Stimulated activated CD8-positive, alpha-beta memory T cell treated with anti-CD3 and anti-CD28 coated beads, Interleukin-4, amount 100 ng/mL, for 1 hour (primary cell): ENCODE data around the gene NEMF.
A peak's percentile ranks its signal among the peaks of the same experiment; 100 is the strongest.
"Not testable (repeated sequence)": the region's sequence is repeated elsewhere in the genome, so short reads cannot be mapped to it uniquely, and the experiment has no call there.

Source experiments
- DNase-seq, 2 donors: peaks; one replicate each; pipeline ENCODE4 v3.0.0-alpha.2; 2020; ENCODE audit warnings: low read depth in 2 of 2, low spot score in 1 of 2

NEMF gene

DNA sequence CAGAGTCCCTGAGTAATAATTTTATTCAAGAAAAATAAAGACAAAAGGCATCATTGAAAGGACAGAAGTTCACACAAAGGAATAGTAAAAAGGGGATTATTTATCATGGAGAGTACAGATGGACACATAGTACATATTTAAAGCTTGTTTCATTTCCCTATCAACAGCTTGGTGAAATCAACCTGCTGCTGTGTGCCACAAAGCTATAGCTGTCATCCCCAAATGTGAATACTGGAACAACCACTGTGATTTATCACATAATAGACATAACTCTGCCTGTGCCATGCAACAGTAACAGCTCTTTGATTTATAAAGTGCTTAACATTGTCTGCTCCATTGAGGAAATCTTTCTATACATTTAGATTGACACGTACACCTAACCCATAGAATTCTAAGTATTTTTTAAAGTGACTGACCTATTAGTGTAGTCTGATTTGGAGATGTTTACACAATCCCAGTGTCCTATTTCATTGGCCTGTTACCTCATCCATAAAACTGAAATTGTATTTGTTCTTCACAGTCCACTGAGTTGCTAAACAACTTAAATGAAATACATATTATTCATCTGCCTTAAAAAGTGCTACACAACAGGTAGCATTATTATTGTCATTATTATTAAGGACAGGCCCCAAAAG, 3.3 kb downstream of the NEMF start:
- no peak for DNase-seq

DNA sequence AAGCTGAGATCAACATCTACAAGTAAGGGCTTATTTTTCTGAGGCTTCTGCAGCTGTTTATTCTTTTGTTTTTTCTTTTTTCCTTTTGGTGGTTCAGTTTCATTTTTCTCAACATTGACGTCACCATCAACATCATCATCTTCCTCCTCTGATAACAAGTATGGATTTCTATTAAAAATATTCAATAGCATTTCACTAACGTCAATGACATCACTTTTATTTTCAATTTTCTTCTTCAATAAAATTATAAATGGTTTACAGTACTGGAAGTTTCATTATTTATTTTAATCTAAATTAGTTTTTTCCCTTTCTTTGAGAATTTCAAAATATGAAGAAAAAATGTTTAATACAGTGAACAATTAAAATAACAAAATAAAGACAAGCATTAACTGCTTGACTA, 23.9 kb downstream of the NEMF start:
- no peak for DNase-seq

DNA sequence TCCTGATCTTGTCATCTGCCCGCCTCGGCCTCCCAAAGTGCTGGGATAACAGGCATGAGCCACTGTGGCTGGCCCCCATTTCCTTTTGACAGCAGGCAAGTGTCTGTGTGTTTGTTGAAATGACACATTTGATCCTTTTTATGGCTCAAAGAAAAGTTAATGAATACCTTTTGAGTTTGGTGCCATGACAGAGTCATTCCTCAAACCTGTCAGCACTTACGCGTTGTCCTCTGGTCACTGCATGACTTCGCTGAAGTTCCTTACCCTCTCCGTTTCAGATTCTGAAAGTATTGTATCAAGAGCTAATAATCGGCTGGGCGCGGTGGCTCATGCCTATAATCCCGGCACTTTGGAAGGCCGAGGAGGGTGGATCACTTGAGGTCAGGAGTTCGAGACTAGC, 32.4 kb downstream of the NEMF start:
- DNase-seq, result no peak

DNA sequence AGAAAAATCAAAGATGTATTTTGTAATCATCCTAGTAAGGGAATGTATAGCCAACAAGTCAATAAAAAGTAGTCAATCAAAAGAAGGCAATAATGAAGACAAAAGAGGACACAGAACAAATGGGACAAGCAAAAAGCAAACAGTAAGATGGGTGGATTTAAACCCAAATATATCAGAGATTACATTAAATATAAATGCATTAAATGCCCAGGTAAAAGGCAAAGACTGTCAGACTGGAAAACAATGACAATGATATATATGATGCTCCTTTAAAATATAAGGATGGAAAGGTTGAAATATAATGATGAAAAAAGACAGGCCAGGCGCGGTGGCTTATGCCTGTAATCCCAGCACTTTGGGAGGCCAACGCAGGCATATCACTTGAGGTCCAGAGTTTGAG, 35.7 kb downstream of the NEMF start:
- no peak for DNase-seq

DNA sequence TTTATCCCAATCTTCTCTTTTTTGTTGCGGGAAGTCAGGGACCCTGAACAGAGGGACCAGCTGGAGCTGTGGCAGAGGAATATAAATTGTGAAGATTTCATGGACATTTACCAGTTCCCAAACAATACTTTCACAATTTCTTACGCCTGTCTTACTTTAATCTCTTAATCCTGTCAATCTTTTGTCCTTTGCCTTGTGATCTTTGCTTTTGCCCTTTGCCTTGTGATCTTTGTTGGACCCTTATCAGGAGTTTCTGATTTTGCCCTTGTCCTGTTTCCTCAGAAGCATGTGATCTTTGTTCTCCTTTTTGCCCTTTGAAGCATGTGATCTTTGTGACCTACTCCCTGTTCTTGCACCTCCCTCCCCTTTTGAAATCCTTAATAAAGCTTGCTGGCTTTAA, 36.5 kb downstream of the NEMF start:
- DNase-seq, result not testable (repeated sequence)

DNA sequence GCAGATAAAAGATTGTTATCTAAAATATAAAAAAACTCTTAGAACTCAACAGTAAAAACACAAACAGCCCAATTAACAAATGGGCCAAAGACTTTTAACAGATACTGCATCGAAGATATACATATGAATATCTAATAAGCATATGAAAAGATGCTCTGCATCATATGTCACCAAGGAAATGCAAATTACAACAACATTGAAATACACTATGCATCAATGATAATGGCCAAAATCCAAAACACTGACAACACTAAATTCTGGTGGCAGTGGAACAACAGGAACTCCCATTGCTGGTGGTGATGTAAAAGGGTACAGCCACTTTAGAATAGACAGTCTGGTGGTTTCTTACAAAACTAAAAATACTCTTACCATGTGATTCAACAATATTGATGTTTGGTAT, 43.8 kb downstream of the NEMF start:
- no peak for DNase-seq

DNA sequence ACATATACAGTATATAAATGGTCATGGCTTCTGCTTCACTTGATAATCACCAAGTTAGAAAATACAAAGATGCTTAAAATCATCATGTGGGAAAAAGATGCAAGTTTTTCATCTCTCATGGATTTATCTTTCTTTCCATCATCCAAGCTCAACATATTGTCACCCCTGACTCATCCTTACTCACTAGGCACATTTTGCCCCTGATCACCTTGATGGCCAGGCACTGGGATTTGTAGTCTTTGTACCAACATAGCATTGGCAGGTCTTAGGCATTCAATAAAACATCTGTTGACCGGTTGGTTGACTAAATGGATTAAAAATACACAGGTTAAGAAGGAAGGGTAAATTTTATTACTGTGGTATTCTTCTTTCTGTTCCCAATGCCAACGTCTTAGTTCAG, 56.6 kb downstream of the NEMF start:
- DNase-seq, result no peak

DNA sequence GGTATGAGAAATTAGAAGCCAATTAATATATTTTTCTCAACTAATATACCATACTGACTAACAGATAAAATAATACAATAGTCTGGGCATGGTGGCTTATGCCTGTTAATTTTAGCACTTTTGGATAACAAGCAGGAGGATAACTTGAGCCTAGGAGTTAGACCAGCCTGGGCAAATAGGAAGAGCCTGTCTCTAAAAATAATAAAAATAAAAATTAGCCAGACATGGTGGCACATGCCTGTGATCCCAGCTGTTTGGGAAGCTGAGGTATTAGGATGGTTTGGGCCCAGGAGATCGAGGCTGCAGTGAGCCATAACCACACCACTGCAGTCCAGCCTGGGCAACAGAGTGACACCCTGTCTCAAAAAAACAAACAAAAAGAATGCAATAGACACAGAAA, 60.0 kb downstream of the NEMF start:
- DNase-seq, result no peak

DNA sequence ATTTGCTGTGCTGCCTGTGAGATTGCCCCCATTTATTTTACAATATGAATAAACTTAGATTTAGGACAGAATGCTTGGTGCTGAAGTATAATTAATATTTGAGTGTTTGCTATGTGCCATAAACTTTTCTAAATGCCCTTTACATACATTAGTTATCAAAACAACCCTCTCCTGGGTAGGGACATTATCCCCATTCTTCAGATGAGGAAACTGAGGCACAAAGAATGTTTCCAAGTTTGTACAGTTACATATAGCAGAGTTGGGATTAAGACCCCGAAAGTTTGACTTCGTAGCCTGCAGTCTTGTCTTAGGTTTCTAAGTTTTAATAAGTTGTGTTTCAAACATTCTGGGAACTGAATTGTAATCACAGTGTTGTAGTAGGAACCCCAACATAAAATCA, 66.3 kb downstream of the NEMF start:
- DNase-seq, result no peak

DNA sequence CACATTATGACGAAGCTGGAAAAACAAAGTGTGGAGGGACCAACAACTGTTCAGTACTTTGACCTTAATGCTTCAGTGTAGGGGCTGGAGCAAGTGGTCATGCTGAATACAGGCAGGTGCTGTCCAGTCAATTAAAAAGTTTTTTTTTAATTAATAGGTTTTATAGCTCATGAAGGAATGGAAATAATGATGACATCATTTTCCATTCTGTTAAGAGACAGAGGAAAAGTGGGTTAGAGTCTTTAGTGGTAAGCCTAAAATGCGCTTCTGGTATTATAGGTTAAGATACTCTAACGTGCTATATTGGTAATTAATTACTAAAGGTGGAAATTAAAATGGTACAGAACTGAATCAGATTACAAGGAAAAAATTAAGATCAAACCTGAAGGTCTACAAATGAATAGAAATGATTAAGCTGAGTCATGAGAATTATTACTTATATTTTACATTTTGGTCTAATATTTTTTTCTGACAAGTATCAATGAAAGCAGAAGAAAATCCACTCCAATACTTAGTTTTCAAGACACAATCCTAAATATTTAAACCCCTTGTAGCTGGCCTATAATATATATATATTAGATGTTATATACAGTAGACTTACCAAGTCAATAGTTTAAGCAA, 69.1 kb downstream of the NEMF start:
- no peak for DNase-seq

DNA sequence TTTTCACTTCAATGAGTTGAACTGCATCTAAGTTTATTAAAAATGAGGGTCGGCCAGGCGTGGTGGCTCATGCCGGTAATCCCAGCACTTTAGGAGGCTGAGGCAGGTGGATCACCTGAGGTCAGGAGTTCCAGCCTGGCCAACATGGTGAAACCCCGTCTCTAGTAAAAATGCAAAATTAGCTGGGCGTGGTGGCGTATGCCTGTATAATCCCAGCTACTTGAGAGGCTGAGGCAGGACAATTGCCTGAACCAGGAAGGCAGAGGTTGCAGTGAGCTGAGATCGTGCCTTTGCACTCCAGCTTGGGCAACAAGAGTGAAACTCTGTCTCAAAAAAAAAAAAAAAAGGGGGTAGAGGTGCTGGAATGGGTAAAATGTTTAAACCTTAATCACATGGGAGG, 71.5 kb downstream of the NEMF start:
- not testable (repeated sequence) for DNase-seq

DNA sequence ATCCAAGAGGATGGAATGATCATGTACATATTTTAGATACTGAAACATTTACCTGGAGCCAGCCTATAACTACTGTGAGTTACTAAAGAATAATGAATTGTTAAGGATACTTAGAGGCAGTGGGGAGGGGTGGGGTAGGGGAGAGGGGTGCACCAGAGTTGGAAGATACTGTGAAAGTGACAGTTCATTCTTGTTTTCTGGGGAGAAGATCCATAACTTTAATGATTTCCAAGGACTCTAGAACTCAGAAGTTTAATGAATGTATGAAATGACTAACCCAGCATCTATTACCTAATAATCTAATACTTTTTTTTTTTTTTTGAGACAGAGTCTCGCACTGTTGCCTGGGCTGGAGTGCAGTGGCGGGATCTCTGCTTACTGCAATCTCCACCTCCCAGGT, 74.2 kb downstream of the NEMF start:
- DNase-seq, result no peak

DNA sequence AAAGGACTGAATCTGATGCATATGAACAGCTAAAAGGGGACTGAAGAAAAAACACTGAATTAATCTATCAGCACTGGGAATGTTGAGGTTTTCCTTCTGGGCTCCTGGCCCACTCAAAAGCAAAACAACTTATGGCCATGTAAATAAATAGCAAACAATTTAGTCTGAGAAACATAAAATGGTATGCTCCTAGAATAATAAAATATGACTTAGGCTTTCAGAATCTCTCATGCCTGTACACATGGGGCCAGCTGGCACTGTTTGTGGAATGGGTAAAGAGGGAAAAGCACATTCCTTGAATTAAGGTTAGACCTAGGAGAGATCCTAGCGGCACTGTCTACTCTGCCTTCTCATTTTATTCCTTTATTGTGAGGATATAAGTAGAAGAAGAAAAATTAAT, 78.5 kb downstream of the NEMF start:
- no peak for DNase-seq

DNA sequence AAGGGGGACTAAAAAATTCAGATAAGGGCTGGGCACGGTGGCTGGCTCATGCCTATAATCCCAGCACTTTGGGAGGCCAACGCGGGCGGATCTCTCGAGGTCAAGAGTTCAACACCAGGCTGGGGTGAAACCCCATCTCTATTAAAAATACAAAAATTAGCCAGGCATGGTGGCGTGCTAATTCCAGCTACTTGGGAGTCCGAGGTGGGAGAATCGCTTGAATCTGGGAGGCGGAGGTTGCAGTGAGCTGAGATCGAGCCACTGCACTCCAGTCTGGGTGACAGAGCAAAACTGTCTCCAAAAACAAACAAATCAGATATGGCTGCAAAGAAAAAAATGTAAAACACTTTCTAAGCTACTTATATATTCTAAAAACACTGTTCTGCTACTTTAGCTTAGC, 80.9 kb downstream of the NEMF start:
- DNase-seq, result not testable (repeated sequence)

DNA sequence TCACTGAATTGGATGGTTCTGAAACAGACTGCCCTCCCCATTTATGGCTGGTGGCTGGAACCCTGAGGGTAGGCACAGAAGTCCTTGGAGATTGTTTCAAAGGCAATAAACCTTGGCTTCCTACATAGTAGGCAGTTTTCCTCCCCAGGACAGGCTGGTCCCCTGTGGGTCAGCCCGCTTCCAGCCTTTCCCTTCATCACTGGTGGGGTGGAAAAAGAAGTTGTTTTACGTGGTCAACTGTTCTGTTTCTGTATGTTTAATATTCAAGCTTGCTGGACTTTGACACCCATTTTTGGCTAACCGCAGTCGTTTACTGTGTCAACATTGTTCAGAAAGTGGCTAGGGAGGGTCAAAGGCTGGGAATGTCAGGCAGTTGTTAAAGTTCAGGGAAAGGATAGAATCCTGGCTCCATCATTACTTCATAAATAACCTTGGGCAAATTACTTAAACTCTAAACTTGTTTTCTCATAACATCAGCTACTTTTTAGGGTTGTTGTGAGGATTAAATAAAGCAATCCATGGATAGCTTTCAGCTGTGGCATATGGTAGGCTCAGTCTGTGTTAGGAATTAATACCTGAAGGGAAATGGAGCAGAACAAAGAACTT, 82.3 kb downstream of the NEMF start:
- DNase-seq, result no peak

DNA sequence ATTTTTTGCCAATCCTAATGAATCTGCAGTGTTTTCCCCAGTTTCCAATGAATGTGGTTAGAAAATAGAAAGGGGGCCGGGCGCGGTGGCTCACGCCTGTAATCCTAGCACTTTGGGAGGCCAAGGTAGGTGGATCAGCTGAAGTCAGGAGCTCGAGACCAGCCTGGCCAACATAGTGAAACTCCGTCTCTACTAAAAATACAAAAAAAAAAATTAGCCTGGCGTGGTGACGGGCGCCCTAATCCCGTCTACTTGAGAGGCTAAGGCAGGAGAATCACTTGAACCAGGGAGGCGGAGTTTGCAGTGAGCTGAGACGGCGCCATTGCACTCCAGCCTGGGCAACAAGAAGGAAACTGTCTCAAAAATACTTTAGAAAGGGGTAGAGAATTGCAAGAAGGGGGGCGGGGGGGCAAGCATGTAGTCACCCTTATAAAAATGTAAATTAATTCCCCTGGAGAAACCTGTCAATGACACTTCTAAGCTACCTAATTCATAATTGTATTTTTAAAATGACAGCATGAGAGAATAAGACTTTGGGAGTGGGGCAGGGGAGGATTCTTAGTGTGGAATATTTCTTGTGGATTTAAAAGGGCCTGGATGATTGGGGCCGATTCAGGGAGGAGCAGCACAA, 82.9 kb downstream of the NEMF start:
- DNase-seq, result no peak

DNA sequence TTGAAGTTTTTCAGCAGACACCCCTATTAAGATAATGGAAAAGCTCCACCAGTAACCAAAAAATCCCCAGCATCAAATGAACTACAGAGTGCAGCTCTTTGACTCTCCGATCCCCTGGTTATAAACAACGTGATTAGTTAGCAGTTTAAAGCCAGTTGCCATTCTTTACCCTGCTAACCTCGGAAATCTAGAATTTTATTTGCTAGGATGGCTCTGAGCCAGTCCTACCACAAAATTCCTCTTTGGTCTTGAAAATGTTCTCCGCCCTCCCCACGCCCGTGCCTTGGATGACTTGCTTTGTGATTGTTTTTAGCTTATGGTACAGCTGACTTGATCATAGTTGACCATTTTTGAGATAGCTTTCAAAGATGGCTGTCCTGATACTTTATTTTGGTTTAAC, 83.4 kb downstream of the NEMF start:
- DNase-seq, result no peak

DNA sequence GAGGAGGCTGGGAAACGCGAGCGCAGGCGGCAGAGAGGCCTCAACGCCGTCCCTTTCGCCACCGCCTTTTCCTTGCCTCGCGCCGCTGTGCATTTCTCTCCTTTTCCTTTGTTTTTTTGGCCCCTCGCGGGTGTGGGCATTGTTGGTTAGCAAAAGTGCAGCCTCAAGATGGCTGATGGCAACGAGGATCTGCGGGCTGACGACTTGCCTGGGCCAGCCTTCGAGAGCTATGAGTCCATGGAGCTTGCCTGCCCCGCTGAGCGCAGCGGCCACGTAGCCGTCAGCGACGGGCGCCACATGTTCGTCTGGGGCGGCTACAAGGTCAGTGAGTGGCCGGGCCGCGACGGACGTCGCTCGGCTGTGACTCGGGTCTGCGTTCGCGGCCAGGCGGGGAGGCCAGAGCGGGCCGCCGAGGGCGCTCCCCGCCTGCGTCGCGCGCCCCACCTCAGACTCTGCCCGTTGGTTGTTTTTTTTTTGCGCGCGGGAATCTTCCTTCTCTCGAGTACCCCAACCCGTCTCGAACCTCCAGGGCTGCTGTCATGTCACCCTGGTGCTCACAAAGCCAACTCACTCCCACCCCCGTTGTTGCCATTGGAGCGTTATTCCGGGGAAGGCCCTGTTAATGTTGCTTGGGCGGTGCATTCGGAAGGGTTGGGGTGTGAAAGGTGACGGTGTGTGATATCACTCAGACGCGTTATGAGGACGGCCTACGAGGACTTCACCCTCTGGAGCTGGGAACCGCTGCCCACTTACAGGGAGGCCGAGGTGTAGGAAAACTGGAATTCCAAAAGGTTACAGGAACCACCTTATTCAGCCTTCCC, 84.1 kb downstream of the NEMF start:
- peak; percentile 8 to 29 for DNase-seq

DNA sequence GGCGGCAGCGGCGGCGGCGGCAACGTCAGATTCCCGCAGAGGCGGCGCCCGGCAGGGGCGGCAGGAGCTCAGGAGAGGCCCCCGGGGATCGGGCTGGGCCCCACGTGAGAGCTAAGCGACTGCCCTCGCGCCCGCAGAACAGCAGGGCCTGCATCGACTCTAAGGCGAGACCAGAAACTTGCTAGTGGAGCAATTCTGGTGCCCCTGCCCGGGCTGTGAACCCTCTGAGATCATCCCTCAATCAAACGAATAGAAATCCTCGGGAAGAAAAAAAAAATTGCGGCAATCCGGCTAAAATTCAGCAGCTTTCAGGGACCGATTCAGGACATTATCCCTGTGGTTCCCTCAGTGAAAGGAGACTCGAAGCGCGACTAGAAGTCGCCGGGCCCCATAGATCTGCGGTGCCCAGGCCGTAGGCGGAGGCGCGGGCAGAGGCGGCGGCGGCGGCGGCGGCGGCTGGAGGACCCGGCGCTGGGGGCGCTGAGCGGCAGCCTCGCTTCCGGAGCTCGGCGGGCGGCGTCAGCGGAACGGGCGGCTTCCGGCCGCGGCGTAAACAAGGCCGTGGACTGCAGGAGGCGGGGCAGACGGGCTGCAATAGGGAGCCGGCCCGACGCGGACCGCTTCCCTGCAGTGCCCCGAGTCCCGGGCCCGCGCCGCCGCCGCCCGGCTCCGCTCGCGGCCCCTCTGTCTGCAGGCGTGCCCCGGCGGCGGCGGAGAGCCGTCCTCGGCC, 84.9 kb downstream of the NEMF start, which contains the start of gene KLHDC2:
Gene KLHDC2, plus strand, starts transcription at position 583 of the 730 bp plus-strand sequence. CDS start 316 bp downstream, outside the sequence.
- DNase-seq, result peak; percentile 58 to 77

DNA sequence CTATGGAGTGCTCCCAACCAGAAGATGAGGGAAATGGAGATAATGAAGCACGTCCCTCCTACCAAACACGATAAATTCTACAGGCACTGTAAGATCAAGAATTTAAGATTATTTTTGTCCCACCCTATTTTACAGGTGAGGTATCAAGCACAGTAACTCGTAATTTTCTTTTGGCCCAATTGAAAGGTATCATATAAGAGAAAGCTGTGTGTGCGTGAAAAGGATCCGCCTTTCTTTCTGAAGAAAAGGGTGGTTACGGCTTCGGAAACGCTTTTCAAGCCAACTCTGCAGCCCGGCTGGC, 85.4 kb downstream of the NEMF start:
- no peak for DNase-seq

DNA sequence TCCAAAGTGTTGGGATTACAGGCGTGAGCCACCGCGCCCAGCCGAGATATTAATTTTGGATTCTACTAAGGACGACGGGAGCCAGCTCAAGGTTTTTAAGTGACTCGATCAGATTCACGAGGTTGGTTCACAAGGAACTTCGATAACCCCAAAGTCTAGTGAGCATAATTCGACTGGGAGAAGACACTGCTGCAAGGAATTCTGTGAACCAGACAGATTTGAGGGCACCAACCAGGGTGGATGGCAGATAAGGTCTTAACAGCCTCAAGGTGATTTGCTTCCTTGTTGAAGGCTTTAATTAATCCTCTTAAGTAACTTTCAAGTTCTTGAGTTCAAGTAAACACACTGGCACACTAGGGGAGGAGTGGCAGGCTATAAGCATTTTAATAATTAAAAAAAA, 85.7 kb downstream of the NEMF start:
- no peak for DNase-seq
